CD8-positive, alpha-beta memory T cell (primary cell): Measurements from ENCODE around the gene APLP1. TPM values are rescaled to one million over a fixed set of nuclear protein-coding genes. Genes with fewer than 3 reads are reported as not detected.

ENCODE experiments used
- CTCF ChIA-PET: fragments of 350-600 bp; sonication (Branson Sonifier 250); formaldehyde crosslinking; loops from one replicate; lab custom pipeline; 2021; ENCODE audit warnings: antibody characterized with exemption; lab: Charles Lee
- POLR2A ChIA-PET: fragments of 350-600 bp; sonication (Branson Sonifier 250); formaldehyde crosslinking; loops from one replicate; lab custom pipeline; 2021; ENCODE audit warnings: antibody characterized with exemption; lab: Charles Lee
- DNase-seq, 5 donors: peaks; one replicate each; pipeline versions ENCODE4 v3.0.0 to v3.0.0-alpha.2; 2020 to 2022; ENCODE audit warnings: mixed read lengths in 1 of 5
- H3K27ac ChIP-seq: one replicate; pipeline ENCODE4 v1.7.0; 2013; ENCODE audit warnings: low read depth, mild to moderate bottlenecking, low read length, moderate library complexity
- H3K27me3 ChIP-seq: 2 replicates; pipeline ENCODE4 v1.7.0; 2013; ENCODE audit warnings: low read length, mild to moderate bottlenecking; ENCODE audit not compliant: insufficient read depth, poor library complexity, severe bottlenecking
- H3K36me3 ChIP-seq: 2 replicates; pipeline ENCODE4 v1.7.0; 2013; ENCODE audit warnings: mild to moderate bottlenecking, low read length, moderate library complexity; ENCODE audit not compliant: insufficient read depth
- H3K4me1 ChIP-seq: 2 replicates; pipeline ENCODE4 v1.7.0; 2013; ENCODE audit warnings: mild to moderate bottlenecking, low read length, moderate library complexity; ENCODE audit not compliant: insufficient read depth
- H3K4me3 ChIP-seq: 2 replicates; pipeline ENCODE4 v1.7.0; 2013; ENCODE audit warnings: mild to moderate bottlenecking, low read length
- H3K9me3 ChIP-seq: 2 replicates; pipeline ENCODE4 v1.7.0; 2013; ENCODE audit warnings: mild to moderate bottlenecking, low read length
- H3K27ac Mint-ChIP-seq, 8 donors: one replicate each; pipeline ENCODE4 v1.8.0; 2020 to 2021; ENCODE audit warnings: mixed read lengths in 8 of 8, mild to moderate bottlenecking in 6 of 8, inconsistent platforms in 3 of 8, moderate library complexity in 3 of 8
- H3K27me3 Mint-ChIP-seq, 2 donors: one replicate each; pipeline ENCODE4 v1.8.0; 2020 to 2021; ENCODE audit warnings: mixed read lengths in 2 of 2, mild to moderate bottlenecking in 1 of 2, moderate library complexity in 1 of 2
- H3K36me3 Mint-ChIP-seq, 3 donors: one replicate each; pipeline ENCODE4 v1.8.0; 2020 to 2021; ENCODE audit warnings: mixed read lengths in 3 of 3, inconsistent platforms in 1 of 3, mild to moderate bottlenecking in 1 of 3
- H3K4me1 Mint-ChIP-seq, 3 donors: one replicate each; pipeline ENCODE4 v1.8.0; 2020 to 2021; ENCODE audit warnings: mixed read lengths in 3 of 3, inconsistent platforms in 1 of 3, mild to moderate bottlenecking in 1 of 3
- H3K4me3 Mint-ChIP-seq, 7 donors: one replicate each; pipeline ENCODE4 v1.8.0; 2020 to 2021; ENCODE audit warnings: mixed read lengths in 7 of 7, mild to moderate bottlenecking in 6 of 7, moderate library complexity in 4 of 7, inconsistent platforms in 2 of 7
- H3K9me3 Mint-ChIP-seq, 5 donors: one replicate each; pipeline ENCODE4 v1.8.0; 2020 to 2022; ENCODE audit warnings: mixed read lengths in 5 of 5, mild to moderate bottlenecking in 3 of 5, moderate library complexity in 2 of 5, inconsistent platforms in 1 of 5
- polyA plus RNA-seq: library from polyadenylated mRNA; unstranded; fragments of 300-500 nt; fragmentation: Illumina TruSeq; gene quantifications from one replicate; pipeline ENCODE4 v1.2.3, GENCODE V29; 2021
- total RNA-seq, 2 experiments: library from RNA; stranded (reverse); gene quantifications; one replicate each; pipeline ENCODE4 v1.2.3, GENCODE V29; 2021

Gene APLP1
- total and polyA plus RNA-seq, 3 experiments from 2014 or later = 0.85 to 0.86 TPM; not detected in 1

GRCh38 chr19:35848486-35848885 is 19.9 kb upstream of the APLP1 start:
- CTCF ChIA-PET = no interaction called here
- DNase-seq = no peak
- POLR2A ChIA-PET = interaction anchor here (0.7 kb wide), 1 partner anchor 386 kb away, joined by 3 read pairs; no protein-coding TSS in a partner anchor
- Histone ChIP-seq H3K36me3 (no peaks in the 10 kb centered on the region), H3K27ac (no peak overlapping the region), H3K4me3 (no peak overlapping the region), H3K27me3 (peaks cover 30% of the 10 kb centered on the region), H3K9me3 (no peaks in the 10 kb centered on the region), H3K4me1 (no peaks in the 10 kb centered on the region)
- peak overlapping the region in 1 of 8 donors; percentile 33 for H3K27ac Mint-ChIP-seq
- peaks cover 0 to 3% (median 2%) of the 10 kb centered on the region in 5 donors for H3K9me3 Mint-ChIP-seq
- peaks cover 16 to 27% (median 21%) of the 10 kb centered on the region in 3 donors for H3K4me1 Mint-ChIP-seq
- H3K36me3 Mint-ChIP-seq = peaks cover 0 to 3% (median 2%) of the 10 kb centered on the region in 3 donors
- peaks cover 40 to 63% of the 10 kb centered on the region in 2 donors for H3K27me3 Mint-ChIP-seq
- H3K4me3 Mint-ChIP-seq = no peak overlapping the region

GRCh38 chr19:35848919-35849505 is 19.4 kb upstream of the APLP1 start:
- H3K9me3 ChIP-seq = no peaks in the 10 kb centered on the region
- POLR2A ChIA-PET = interaction anchor here (0.7 kb wide), 1 partner anchor 386 kb away, joined by 3 read pairs; no protein-coding TSS in a partner anchor
- H3K4me3 ChIP-seq = no peak overlapping the region
- H3K27ac ChIP-seq = no peak overlapping the region
- CTCF ChIA-PET = no interaction called here
- Mint-ChIP-seq H3K36me3 (peaks cover 0 to 3% (median 2%) of the 10 kb centered on the region in 3 donors), H3K4me1 (peaks cover 16 to 27% (median 21%) of the 10 kb centered on the region in 3 donors), H3K27ac (no peak overlapping the region), H3K27me3 (peaks cover 37 to 59% of the 10 kb centered on the region in 2 donors), H3K9me3 (peaks cover 0 to 3% (median 2%) of the 10 kb centered on the region in 5 donors), H3K4me3 (no peak overlapping the region)
- H3K36me3 ChIP-seq = no peaks in the 10 kb centered on the region
- no peak for DNase-seq
- H3K4me1 ChIP-seq = no peaks in the 10 kb centered on the region
- H3K27me3 ChIP-seq = peaks cover 25% of the 10 kb centered on the region

- no peaks in the 10 kb centered on the region for H3K36me3 ChIP-seq
- Mint-ChIP-seq H3K9me3 (no peaks in the 10 kb centered on the region), H3K4me3 (no peak overlapping the region), H3K4me1 (peaks cover 4 to 8% (median 5%) of the 10 kb centered on the region in 3 donors), H3K27me3 (peaks cover 37 to 55% of the 10 kb centered on the region in 2 donors), H3K36me3 (no peaks in the 10 kb centered on the region), H3K27ac (peak overlapping the region in 2 of 8 donors; percentile 47 to 54)
- H3K27ac ChIP-seq = no peak overlapping the region
- no peaks in the 10 kb centered on the region for H3K9me3 ChIP-seq
- ChIA-PET POLR2A (no interaction called here), CTCF (no interaction called here)
- H3K4me3 ChIP-seq = no peak overlapping the region
- peak in 1 of 5 donors; percentile 37 for DNase-seq
- H3K27me3 ChIP-seq = peaks cover 19% of the 10 kb centered on the region
- H3K4me1 ChIP-seq = no peaks in the 10 kb centered on the region
Observed at GRCh38 chr19:35851213-35852028, 17.0 kb upstream of the APLP1 start.

- POLR2A ChIA-PET = no interaction called here
- no peaks in the 10 kb centered on the region for H3K9me3 ChIP-seq
- no peaks in the 10 kb centered on the region for H3K9me3 Mint-ChIP-seq
- no peak within 1 kb of the TSS for H3K4me3 ChIP-seq
- peaks cover 3 to 9% (median 5%) of the 10 kb centered on the region in 3 donors for H3K4me1 Mint-ChIP-seq
- H3K4me3 Mint-ChIP-seq = peak within 1 kb of the TSS in 1 of 7 donors; percentile 15
- H3K36me3 ChIP-seq = no peaks in the 10 kb centered on the region
- H3K27ac Mint-ChIP-seq = peak within 1 kb of the TSS in 2 of 8 donors; percentile 47 to 54
- CTCF ChIA-PET = no interaction called here
- H3K4me1 ChIP-seq = no peaks in the 10 kb centered on the region
- DNase-seq = no peak
- H3K27ac ChIP-seq = no peak within 1 kb of the TSS
- H3K36me3 Mint-ChIP-seq = no peaks in the 10 kb centered on the region
- peaks cover 18% of the 10 kb centered on the region for H3K27me3 ChIP-seq
- peaks cover 32 to 50% of the 10 kb centered on the region in 2 donors for H3K27me3 Mint-ChIP-seq
Observed at GRCh38 chr19:35852029-35852780, 16.2 kb upstream of the APLP1 start, which contains the start of gene NPHS1. TSS of gene NPHS1 (minus strand) at chr19:35852504. CDS start at chr19:35851837, 667 bp downstream.

- no peak overlapping the region for H3K27ac Mint-ChIP-seq
- Histone ChIP-seq H3K36me3 (no peaks in the 10 kb centered on the region), H3K9me3 (no peaks in the 10 kb centered on the region), H3K4me1 (no peaks in the 10 kb centered on the region), H3K27ac (no peak overlapping the region), H3K4me3 (no peak overlapping the region), H3K27me3 (peaks cover 16% of the 10 kb centered on the region)
- no peaks in the 10 kb centered on the region for H3K9me3 Mint-ChIP-seq
- ChIA-PET CTCF (no interaction called here), POLR2A (interaction anchor here (0.6 kb wide), 1 partner anchor 40 kb away, joined by 6 read pairs; the partner anchor contains the start of gene PRODH2)
- H3K27me3 Mint-ChIP-seq = peaks cover 32 to 47% of the 10 kb centered on the region in 2 donors
- DNase-seq = no peak
- no peak overlapping the region for H3K4me3 Mint-ChIP-seq
- no peaks in the 10 kb centered on the region for H3K36me3 Mint-ChIP-seq
- peaks cover 8 to 13% (median 12%) of the 10 kb centered on the region in 3 donors for H3K4me1 Mint-ChIP-seq
Observed at GRCh38 chr19:35853038-35853756, 15.2 kb upstream of the APLP1 start.

- ChIA-PET POLR2A (no interaction called here), CTCF (no interaction called here)
- Mint-ChIP-seq H3K4me3 (peak within 1 kb of the TSS; percentile 67 to 84 (median 81)), H3K4me1 (peaks cover 8 to 16% (median 12%) of the 10 kb centered on the region in 3 donors), H3K27me3 (peaks cover 44 to 68% of the 10 kb centered on the region in 2 donors), H3K36me3 (no peaks in the 10 kb centered on the region), H3K27ac (peak within 1 kb of the TSS in 4 of 8 donors; percentile 38 to 77 (median 54)), H3K9me3 (no peaks in the 10 kb centered on the region)
- DNase-seq = peak in 2 of 5 donors; percentile 13 to 58
- H3K27me3 ChIP-seq = peaks cover 19% of the 10 kb centered on the region
- H3K4me1 ChIP-seq = no peaks in the 10 kb centered on the region
- H3K4me3 ChIP-seq = peak within 1 kb of the TSS; percentile 61
- H3K9me3 ChIP-seq = no peaks in the 10 kb centered on the region
- no peak within 1 kb of the TSS for H3K27ac ChIP-seq
- H3K36me3 ChIP-seq = no peaks in the 10 kb centered on the region
Observed at GRCh38 chr19:35856546-35857149, 11.7 kb upstream of the APLP1 start, which contains the start of gene KIRREL2. TSS of gene KIRREL2 (plus strand) at chr19:35856911. CDS start at chr19:35857120, 209 bp downstream.

- no peak for DNase-seq
- H3K27me3 ChIP-seq = peaks cover 19% of the 10 kb centered on the region
- no peaks in the 10 kb centered on the region for H3K36me3 ChIP-seq
- Mint-ChIP-seq H3K4me1 (peaks cover 8 to 16% (median 12%) of the 10 kb centered on the region in 3 donors), H3K27ac (no peak overlapping the region), H3K27me3 (peaks cover 48 to 63% of the 10 kb centered on the region in 2 donors), H3K9me3 (no peaks in the 10 kb centered on the region), H3K36me3 (no peaks in the 10 kb centered on the region), H3K4me3 (peak overlapping the region in 5 of 7 donors; percentile 7 to 78 (median 54))
- POLR2A ChIA-PET = no interaction called here
- no peaks in the 10 kb centered on the region for H3K4me1 ChIP-seq
- H3K27ac ChIP-seq = no peak overlapping the region
- H3K4me3 ChIP-seq = no peak overlapping the region
- no peaks in the 10 kb centered on the region for H3K9me3 ChIP-seq
- CTCF ChIA-PET = no interaction called here
Observed at GRCh38 chr19:35858311-35858710, 10.1 kb upstream of the APLP1 start.
